GM19351 (cell line): ENCODE data around the gene OR4N2.
"Not testable (repeated sequence)": the region's sequence is repeated elsewhere in the genome, so short reads cannot be mapped to it uniquely, and the experiment has no call there.

ENCODE experiments used
- ATAC-seq: cut with Tn5 transposase; IDR thresholded peaks from one replicate; pipeline ENCODE4 v1.9.1; 2021; ENCODE audit warnings: mild to moderate bottlenecking, moderate library complexity; ENCODE audit not compliant: unreplicated experiment

The OR4N2 gene

GRCh38 chr14:19803470-19803869, at the start of gene OR4N2:
TSS of gene OR4N2 (plus strand) at chr14:19803770. CDS start at chr14:19827449, 23,679 bp downstream.
- ATAC-seq: not testable (repeated sequence)

GRCh38 chr14:19754172-19754571, 49.4 kb upstream of the OR4N2 start:
- no peak for ATAC-seq

GRCh38 chr14:19771491-19771890, 32.1 kb upstream of the OR4N2 start:
- not testable (repeated sequence) for ATAC-seq

GRCh38 chr14:19771895-19772430, 31.6 kb upstream of the OR4N2 start:
- ATAC-seq: no peak

- ATAC-seq: not testable (repeated sequence)
These were observed 31.1 kb upstream of the OR4N2 start for GRCh38 chr14:19772454-19772853.

- ATAC-seq: not testable (repeated sequence)
These were observed 30.4 kb upstream of the OR4N2 start, which contains the start of gene OR4M1 for GRCh38 chr14:19773204-19773603. TSS of gene OR4M1 (plus strand) at chr14:19773504. CDS start at chr14:19780323, 6,819 bp downstream.

- ATAC-seq: no peak
These were observed 28.0 kb upstream of the OR4N2 start for GRCh38 chr14:19775587-19775986.

GRCh38 chr14:19785848-19786247, 17.7 kb upstream of the OR4N2 start:
- ATAC-seq: not testable (repeated sequence)

GRCh38 chr14:19787318-19787717, 16.3 kb upstream of the OR4N2 start:
- not testable (repeated sequence) for ATAC-seq

- not testable (repeated sequence) for ATAC-seq
These were observed 15.4 kb upstream of the OR4N2 start for GRCh38 chr14:19788150-19788549.

- not testable (repeated sequence) for ATAC-seq
These were observed 7.0 kb upstream of the OR4N2 start for GRCh38 chr14:19796520-19797108.

GRCh38 chr14:19799880-19800279, 3.7 kb upstream of the OR4N2 start:
- no peak for ATAC-seq

GRCh38 chr14:19800282-19801117, 3.1 kb upstream of the OR4N2 start:
- no peak for ATAC-seq

- no peak for ATAC-seq
These were observed 2.5 kb upstream of the OR4N2 start for GRCh38 chr14:19801118-19801464.

- not testable (repeated sequence) for ATAC-seq
These were observed 9.8 kb downstream of the OR4N2 start for GRCh38 chr14:19813171-19813920.

GRCh38 chr14:19819879-19820278, 16.3 kb downstream of the OR4N2 start:
- ATAC-seq: not testable (repeated sequence)

GRCh38 chr14:19821016-19821415, 17.4 kb downstream of the OR4N2 start:
- not testable (repeated sequence) for ATAC-seq

- ATAC-seq: no peak
These were observed 19.6 kb downstream of the OR4N2 start for GRCh38 chr14:19823178-19823577.

GRCh38 chr14:19823765-19824164, 20.2 kb downstream of the OR4N2 start:
- no peak for ATAC-seq

GRCh38 chr14:19827626-19828244, 24.2 kb downstream of the OR4N2 start:
- not testable (repeated sequence) for ATAC-seq

- ATAC-seq: no peak
These were observed 24.7 kb downstream of the OR4N2 start for GRCh38 chr14:19828314-19828713.
